GM23248 (cell line): ENCODE measurements around the gene CDHR3. TPM values are rescaled to one million over a fixed set of nuclear protein-coding genes. Genes with fewer than 3 reads are reported as not detected.

ENCODE experiments used
- DNase-seq: peaks from one replicate; pipeline ENCODE4 v3.0.0-alpha.2; 2015
- H2AFZ ChIP-seq: fragments of 200-600 bp; sonication (generic); 2 replicates; pipeline ENCODE4 v1.6.1; 2016; ENCODE audit warnings: antibody characterized with exemption
- H3F3A ChIP-seq: fragments of 200-600 bp; sonication (generic); 2 replicates; pipeline ENCODE4 v1.6.1; 2016; ENCODE audit warnings: mild to moderate bottlenecking, antibody characterized with exemption, mixed run types; ENCODE audit not compliant: insufficient read depth
- H3K27ac ChIP-seq: fragments of 200-600 bp; sonication (generic); 2 replicates; pipeline ENCODE4 v1.5.1; 2016; ENCODE audit warnings: mild to moderate bottlenecking
- H3K27me3 ChIP-seq: fragments of 200-600 bp; sonication (generic); replicated peaks from 2 replicates; pipeline ENCODE4 v1.6.1; 2016; ENCODE audit warnings: mild to moderate bottlenecking; ENCODE audit not compliant: insufficient read depth
- H3K36me3 ChIP-seq: fragments of 200-600 bp; sonication (generic); 2 replicates; pipeline ENCODE4 v1.6.1; 2016; ENCODE audit warnings: low read depth, mild to moderate bottlenecking
- H3K4me1 ChIP-seq: fragments of 200-600 bp; sonication (generic); 2 replicates; pipeline ENCODE4 v1.6.1; 2016; ENCODE audit warnings: mild to moderate bottlenecking; ENCODE audit not compliant: insufficient read depth
- H3K4me2 ChIP-seq: fragments of 200-600 bp; sonication (generic); one replicate; pipeline ENCODE4 v1.6.1; 2016; ENCODE audit warnings: mild to moderate bottlenecking; ENCODE audit not compliant: unreplicated experiment
- H3K4me3 ChIP-seq: fragments of 200-600 bp; sonication (generic); 2 replicates; pipeline ENCODE4 v1.5.1; 2016; ENCODE audit warnings: mild to moderate bottlenecking
- H3K79me2 ChIP-seq: fragments of 200-600 bp; sonication (generic); 2 replicates; pipeline ENCODE4 v1.6.1; 2016; ENCODE audit warnings: mild to moderate bottlenecking; ENCODE audit not compliant: insufficient read depth
- H3K9ac ChIP-seq: fragments of 200-600 bp; sonication (generic); 2 replicates; pipeline ENCODE4 v1.6.1; 2016; ENCODE audit warnings: mild to moderate bottlenecking
- H3K9me2 ChIP-seq: fragments of 200-600 bp; sonication (generic); 2 replicates; pipeline ENCODE4 v1.6.1; 2016; ENCODE audit warnings: mixed run types, mild to moderate bottlenecking, moderate library complexity; ENCODE audit not compliant: insufficient read depth
- H3K9me3 ChIP-seq: fragments of 200-600 bp; sonication (generic); one replicate; pipeline ENCODE4 v1.6.1; 2017; ENCODE audit warnings: low read depth
- H4K20me1 ChIP-seq: fragments of 200-600 bp; sonication (generic); 2 replicates; pipeline ENCODE4 v1.6.0; 2016; ENCODE audit not compliant: insufficient read depth
- EZH2 ChIP-seq: fragments of 200-600 bp; sonication (generic); IDR thresholded peaks from 2 replicates; pipeline ENCODE4 v1.6.1; 2018; ENCODE audit warnings: antibody characterized with exemption, mild to moderate bottlenecking; ENCODE audit not compliant: insufficient read depth, poor library complexity, severe bottlenecking
- EZH2phosphoT487 ChIP-seq: fragments of 200-600 bp; sonication (generic); IDR thresholded peaks from 2 replicates; pipeline ENCODE4 v1.6.1; 2018; ENCODE audit warnings: antibody characterized with exemption, moderate library complexity, mild to moderate bottlenecking, low read depth; ENCODE audit not compliant: insufficient read depth
- WGBS, 2 experiments: methylation state at CpG; one replicate each; pipeline ENCODE4 v1.1.6; 2015 to 2017; ENCODE audit warnings: low lambda C conversion rate in 2 of 2, low coverage in 1 of 2; ENCODE audit errors: missing lambda C conversion rate in 2 of 2; 5-methylcytosine and 5-hydroxymethylcytosine counted together
- in situ Hi-C: fragments of 300-500 bp; cut with MboI; formaldehyde crosslinking; loops from 2 replicates; pipeline ENCODE4 v1.15.0; 2020
- polyA plus RNA-seq: library from polyadenylated mRNA; unstranded; fragments of >200 nt; fragmentation: Nextera tagmentation; extraction: Ambion mirVana; gene quantifications from 2 replicates; pipeline ENCODE4 v1.2.1, GENCODE V29; 2016
- total RNA-seq: library from RNA; depleted of rRNA; stranded (reverse); fragments of >200 nt; shearing (Covaris generic); gene quantifications from 2 replicates; pipeline ENCODE4 v1.2.3, GENCODE V29; 2014

The CDHR3 gene
- total and polyA plus RNA-seq, 2 experiments from 2014 or later = 2.6 to 3.6 TPM

DNA sequence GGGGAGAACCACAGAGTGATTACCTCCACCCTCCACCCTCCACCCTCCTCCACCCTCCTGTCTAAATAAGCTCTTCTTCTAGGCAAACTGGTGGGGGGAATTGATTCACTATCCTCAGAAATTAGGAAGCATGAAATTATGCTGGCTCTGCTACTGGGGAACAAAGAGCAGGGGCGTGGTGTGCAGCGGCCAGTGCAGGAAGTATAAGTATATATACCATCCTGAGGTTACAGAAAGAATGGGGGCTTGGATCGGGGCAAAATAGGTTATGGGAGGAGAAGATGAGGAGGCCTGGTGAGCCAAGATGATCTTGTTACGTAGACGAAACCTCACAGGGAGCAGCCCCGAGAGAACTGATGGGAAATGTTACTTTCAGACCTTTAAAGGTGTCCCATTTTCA lies 100.0 kb downstream of the CDHR3 start:
- TF ChIP-seq EZH2 = no peak
- no peak for TF ChIP-seq EZH2phosphoT487
- Histone ChIP-seq H3K9me2 (no peaks in the 10 kb centered on the region), H3K27ac (no peak overlapping the region), H2AFZ (no peak overlapping the region), H3K4me2 (no peak overlapping the region), H3F3A (no peaks in the 10 kb centered on the region), H3K36me3 (no peaks in the 10 kb centered on the region), H3K9ac (no peak overlapping the region), H3K9me3 (no peaks in the 10 kb centered on the region), H4K20me1 (no peaks in the 10 kb centered on the region), H3K4me3 (no peak overlapping the region), H3K79me2 (no peaks in the 10 kb centered on the region), H3K27me3 (no peaks in the 10 kb centered on the region), H3K4me1 (peaks cover 15% of the 10 kb centered on the region)
- WGBS, 2 experiments = 93% methylated on average over 6 of the region's 6 CpGs
- in situ Hi-C loops = no loop called here
- DNase-seq = no peak

- Histone ChIP-seq H3K4me2 (no peak overlapping the region), H3K36me3 (no peaks in the 10 kb centered on the region), H3K9me3 (no peaks in the 10 kb centered on the region), H3K4me3 (no peak overlapping the region), H3K9ac (no peak overlapping the region), H4K20me1 (no peaks in the 10 kb centered on the region), H2AFZ (no peak overlapping the region), H3K9me2 (no peaks in the 10 kb centered on the region), H3K27me3 (no peaks in the 10 kb centered on the region), H3F3A (peaks cover 5% of the 10 kb centered on the region), H3K27ac (no peak overlapping the region), H3K4me1 (peaks cover 22% of the 10 kb centered on the region), H3K79me2 (no peaks in the 10 kb centered on the region)
- in situ Hi-C loops = no loop called here
- DNase-seq = no peak
- TF ChIP-seq EZH2phosphoT487 (no peak), EZH2 (no peak)
- 87 to 88% methylated on average over 2 of the region's 2 CpGs for WGBS, 2 experiments
Observed at GRCh38 chr7:106063692-106064091, 100.6 kb downstream of the CDHR3 start.

GRCh38 chr7:106064316-106064715 lies 101.3 kb downstream of the CDHR3 start:
- Histone ChIP-seq H3K9me3 (no peaks in the 10 kb centered on the region), H3K9me2 (no peaks in the 10 kb centered on the region), H3K9ac (no peak overlapping the region), H2AFZ (peak overlapping the region; percentile 83; the same call in 1 of the 2 replicates), H3K4me1 (peaks cover 28% of the 10 kb centered on the region), H3K36me3 (no peaks in the 10 kb centered on the region), H3K79me2 (no peaks in the 10 kb centered on the region), H3F3A (peaks cover 10% of the 10 kb centered on the region), H3K27ac (peak overlapping the region; percentile 77; the same call in 1 of the 2 replicates), H4K20me1 (no peaks in the 10 kb centered on the region), H3K4me3 (no peak overlapping the region), H3K4me2 (no peak overlapping the region), H3K27me3 (no peaks in the 10 kb centered on the region)
- TF ChIP-seq EZH2phosphoT487 (no peak), EZH2 (no peak)
- WGBS, 2 experiments = 79 to 82% methylated on average over 6 to 8 of the region's 8 CpGs
- no peak for DNase-seq
- in situ Hi-C loops = no loop called here

GRCh38 chr7:106064771-106065574 lies 101.9 kb downstream of the CDHR3 start:
- peaks cover 30% of the 10 kb centered on the region for H3K4me1 ChIP-seq
- no peaks in the 10 kb centered on the region for H3K36me3 ChIP-seq
- TF ChIP-seq EZH2 (no peak), EZH2phosphoT487 (no peak)
- DNase-seq = peak; percentile 99
- H3K27ac ChIP-seq = peak overlapping the region; percentile 77
- H3K9ac ChIP-seq = peak overlapping the region; percentile 56
- WGBS, 2 experiments = 8 to 15% methylated on average over 14 of the region's 14 CpGs
- no peaks in the 10 kb centered on the region for H3K9me3 ChIP-seq
- no peaks in the 10 kb centered on the region for H3K27me3 ChIP-seq
- H3F3A ChIP-seq = peaks cover 12% of the 10 kb centered on the region
- no peaks in the 10 kb centered on the region for H3K79me2 ChIP-seq
- H4K20me1 ChIP-seq = no peaks in the 10 kb centered on the region
- peak overlapping the region; percentile 98 for H3K4me2 ChIP-seq
- H3K9me2 ChIP-seq = no peaks in the 10 kb centered on the region
- H2AFZ ChIP-seq = peak overlapping the region; percentile 83
- peak overlapping the region; percentile 71 for H3K4me3 ChIP-seq
- in situ Hi-C loops = no loop called here
